Activated gamma-delta T cell (primary cell): Measurements from ENCODE around the gene CYLD.

Source experiments
- DNase-seq: peaks from one replicate; lab custom pipeline; 2025; lab: John Stamatoyannopoulos, UW
- total RNA-seq, 2 donors: gene quantifications; one replicate each; lab custom pipeline; 2026; lab: John Stamatoyannopoulos, UW

The CYLD gene
- 471 to 505 reads per million in 2 donors for total RNA-seq

GRCh38 chr16:50741781-50742575 is at the start of gene CYLD:
Gene CYLD (plus strand): TSS chr16:50742086. CDS start chr16:50749699, 7,613 bp downstream.
- peak; percentile 99 for DNase-seq

- DNase-seq, result no peak
These were observed 49.3 kb upstream of the CYLD start for GRCh38 chr16:50692644-50692998.

GRCh38 chr16:50692999-50693781 is 48.7 kb upstream of the CYLD start, which contains the start of gene NOD2:
Gene NOD2 (plus strand): TSS chr16:50693606. CDS start chr16:50699496, 5,890 bp downstream.
- no peak for DNase-seq

- DNase-seq, result no peak
These were observed 47.7 kb upstream of the CYLD start for GRCh38 chr16:50694206-50694605.

- no peak for DNase-seq
These were observed 46.6 kb upstream of the CYLD start for GRCh38 chr16:50695017-50696000.

- no peak for DNase-seq
These were observed 45.8 kb upstream of the CYLD start for GRCh38 chr16:50696126-50696525.

- no peak for DNase-seq
These were observed 45.1 kb upstream of the CYLD start for GRCh38 chr16:50696575-50697420.

GRCh38 chr16:50697421-50697715 is 44.5 kb upstream of the CYLD start:
- no peak for DNase-seq

GRCh38 chr16:50697881-50698767 is 43.8 kb upstream of the CYLD start:
- no peak for DNase-seq

- no peak for DNase-seq
These were observed 42.3 kb upstream of the CYLD start for GRCh38 chr16:50699326-50700159.

GRCh38 chr16:50702725-50703124 is 39.2 kb upstream of the CYLD start:
- DNase-seq, result no peak

GRCh38 chr16:50704245-50704644 is 37.6 kb upstream of the CYLD start:
- no peak for DNase-seq

- no peak for DNase-seq
These were observed 36.3 kb upstream of the CYLD start for GRCh38 chr16:50705436-50706110.

- no peak for DNase-seq
These were observed 35.6 kb upstream of the CYLD start for GRCh38 chr16:50706250-50706649.

- DNase-seq, result no peak
These were observed 33.4 kb upstream of the CYLD start for GRCh38 chr16:50708373-50709060.

- no peak for DNase-seq
These were observed 32.7 kb upstream of the CYLD start for GRCh38 chr16:50709061-50709684.

GRCh38 chr16:50709980-50710379 is 31.9 kb upstream of the CYLD start:
- DNase-seq, result no peak
